Stimulated activated CD8-positive, alpha-beta memory T cell treated with anti-CD3 and anti-CD28 coated beads, Interleukin-4, amount 100 ng/mL, for 24 hours (primary cell): ENCODE measurements around the gene CCDC124.

ENCODE experiments used
- DNase-seq: peaks from one replicate; pipeline ENCODE4 v3.0.0-alpha.2; 2020; ENCODE audit warnings: low read depth

Gene CCDC124

GRCh38 chr19:17953869-17954268 lies 21.1 kb downstream of the CCDC124 start:
- no peak for DNase-seq

- no peak for DNase-seq
These were observed 21.6 kb downstream of the CCDC124 start for GRCh38 chr19:17954401-17954800.

DNA sequence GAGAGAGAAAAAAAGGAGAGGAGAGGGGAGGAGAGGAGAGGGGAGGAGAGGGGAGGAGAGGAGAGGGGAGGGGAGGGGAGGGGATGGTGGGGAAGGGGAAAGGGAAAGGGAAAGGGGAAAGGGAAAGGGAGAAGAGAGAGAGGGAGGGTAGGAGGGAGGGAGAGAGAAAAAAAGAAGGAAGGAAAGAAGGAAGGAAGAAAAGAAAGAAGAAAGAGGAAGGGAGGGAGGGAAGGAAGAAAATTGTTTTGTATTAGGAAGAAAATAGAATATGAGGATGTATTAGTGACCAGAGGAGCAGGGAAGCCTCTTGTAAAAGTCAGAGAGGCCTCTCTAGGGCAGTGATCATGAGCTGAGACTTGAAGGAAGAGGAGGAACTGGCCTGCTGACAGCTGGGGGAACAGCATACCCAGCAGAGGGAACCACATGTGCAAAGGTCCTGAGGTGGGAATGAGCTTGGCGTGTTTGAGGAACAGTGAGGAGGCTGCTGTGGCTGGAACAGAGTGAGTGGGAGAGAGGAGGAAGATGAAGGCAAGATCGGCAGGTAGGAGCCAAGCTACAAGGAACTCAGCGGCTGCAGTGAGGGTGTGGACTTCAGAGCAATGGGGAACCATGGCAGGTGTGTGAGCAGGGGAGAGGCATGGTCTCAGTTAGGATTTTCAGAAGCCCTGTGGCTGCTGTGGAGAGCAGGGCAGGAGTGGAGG lies 24.5 kb downstream of the CCDC124 start:
- DNase-seq: no peak

- DNase-seq: no peak
These were observed 25.1 kb downstream of the CCDC124 start for GRCh38 chr19:17957885-17958284.

DNA sequence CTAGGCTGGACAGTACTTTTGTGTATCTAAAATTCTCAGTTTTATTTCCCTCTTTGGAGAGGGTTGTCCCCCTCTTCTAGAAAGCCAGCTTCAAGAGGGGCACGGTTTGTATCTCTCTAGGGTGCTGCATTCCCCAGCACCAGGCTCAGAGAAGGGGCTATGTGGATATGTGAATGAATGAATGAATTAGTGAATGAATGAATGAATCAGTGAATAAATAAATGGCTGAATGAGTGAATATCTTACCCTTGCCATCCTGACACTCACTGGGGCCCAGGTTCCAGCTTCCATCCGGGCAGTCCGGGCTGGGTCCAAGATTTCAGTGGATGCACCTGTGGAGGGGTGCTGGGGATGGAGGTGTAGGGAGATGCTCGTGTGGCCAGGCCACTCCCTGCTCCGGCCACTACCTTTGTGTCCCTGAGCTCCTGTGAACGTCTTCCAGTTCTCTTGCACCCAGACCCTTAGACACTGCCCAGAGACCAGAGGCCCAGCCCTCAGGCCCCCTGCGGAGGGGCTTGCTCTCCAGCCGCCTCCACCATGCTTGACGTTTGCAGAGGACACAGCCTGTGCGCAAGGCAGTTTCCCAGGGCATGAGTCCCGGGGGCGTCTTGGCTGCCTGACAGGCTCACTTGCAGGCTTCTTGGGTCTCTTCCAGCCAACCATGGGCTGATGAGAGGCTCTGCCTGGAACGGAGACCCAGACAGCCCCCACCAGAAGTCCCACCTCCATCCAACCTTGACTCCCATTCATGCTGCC lies 31.3 kb downstream of the CCDC124 start:
- DNase-seq: no peak

- no peak for DNase-seq
These were observed 32.7 kb downstream of the CCDC124 start for GRCh38 chr19:17965370-17966128.

DNA sequence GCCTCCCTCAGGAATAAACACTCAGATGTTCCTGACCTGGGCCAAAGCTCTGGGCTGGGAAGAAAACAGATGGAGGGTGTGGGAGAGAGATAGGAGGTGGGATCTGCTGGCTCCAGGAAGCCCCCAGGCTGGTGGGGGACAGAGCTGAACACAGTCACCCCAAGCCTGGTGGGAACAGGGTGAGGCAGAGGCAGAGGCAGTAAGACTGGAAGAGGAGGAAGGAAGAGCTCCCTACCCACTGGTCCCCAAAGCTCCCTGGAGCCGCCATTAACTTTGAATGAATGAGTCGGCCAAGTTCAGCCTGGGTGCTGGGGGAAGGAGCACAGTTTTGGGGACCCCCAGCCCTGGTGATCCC lies 33.3 kb downstream of the CCDC124 start:
- no peak for DNase-seq

DNA sequence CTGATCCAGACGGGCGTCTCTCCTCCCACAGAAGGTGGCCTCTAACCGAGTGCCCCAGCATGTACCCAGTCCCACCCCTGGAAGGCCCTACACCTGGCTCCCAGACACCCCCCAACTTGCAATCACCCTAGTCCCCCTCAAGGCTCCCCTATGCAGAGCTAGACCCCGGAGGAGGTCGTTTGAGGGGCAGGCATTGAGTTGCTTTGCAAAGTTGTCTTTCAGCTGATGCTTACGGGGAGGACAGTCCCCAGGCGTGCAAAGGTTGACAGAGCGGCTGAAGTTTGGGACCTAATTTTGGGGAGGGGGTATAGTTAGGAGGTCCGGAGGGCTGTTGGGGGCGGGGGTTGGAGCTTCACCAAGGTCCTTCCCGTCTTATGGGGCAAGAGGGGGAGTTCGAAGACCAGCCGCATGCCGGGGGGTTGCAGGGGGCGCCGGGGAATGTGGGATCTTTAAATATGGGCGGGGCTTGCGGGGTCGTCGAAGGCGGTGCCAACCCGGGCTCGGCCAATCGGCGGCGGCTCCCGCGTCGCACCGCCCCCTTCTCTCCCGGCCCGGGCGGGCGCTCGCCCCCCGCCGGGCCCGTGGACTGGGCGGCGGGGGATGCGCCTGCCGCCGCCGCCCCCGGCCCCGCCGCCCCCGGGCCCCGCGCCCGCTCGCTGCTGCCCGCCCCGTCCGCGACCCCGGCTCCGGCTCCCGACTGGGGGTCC lies 33.9 kb downstream of the CCDC124 start, which contains the start of gene KCNN1:
Gene KCNN1, plus strand, starts transcription at position 558 of the 707 bp plus-strand sequence. CDS start 6,782 bp downstream, outside the sequence.
- no peak for DNase-seq

- DNase-seq: no peak
These were observed 34.6 kb downstream of the CCDC124 start for GRCh38 chr19:17967257-17968051.

- DNase-seq: no peak
These were observed 35.5 kb downstream of the CCDC124 start for GRCh38 chr19:17968362-17968761.

- no peak for DNase-seq
These were observed 36.4 kb downstream of the CCDC124 start for GRCh38 chr19:17969096-17969792.

- DNase-seq: no peak
These were observed 39.4 kb downstream of the CCDC124 start for GRCh38 chr19:17972230-17972629.

DNA sequence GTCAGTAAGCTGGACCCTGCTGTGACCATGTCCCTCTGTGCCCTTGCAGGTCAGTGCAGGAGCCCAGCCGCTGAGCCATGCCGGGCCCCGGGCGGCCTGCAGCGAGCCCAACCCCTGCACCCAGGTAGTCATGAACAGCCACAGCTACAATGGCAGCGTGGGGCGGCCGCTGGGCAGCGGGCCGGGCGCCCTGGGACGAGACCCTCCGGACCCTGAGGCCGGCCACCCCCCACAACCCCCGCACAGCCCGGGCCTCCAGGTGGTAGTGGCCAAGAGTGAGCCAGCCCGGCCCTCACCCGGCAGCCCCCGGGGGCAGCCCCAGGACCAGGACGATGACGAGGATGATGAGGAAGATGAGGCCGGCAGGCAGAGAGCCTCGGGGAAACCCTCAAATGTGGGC lies 40.9 kb downstream of the CCDC124 start:
- DNase-seq: no peak

DNA sequence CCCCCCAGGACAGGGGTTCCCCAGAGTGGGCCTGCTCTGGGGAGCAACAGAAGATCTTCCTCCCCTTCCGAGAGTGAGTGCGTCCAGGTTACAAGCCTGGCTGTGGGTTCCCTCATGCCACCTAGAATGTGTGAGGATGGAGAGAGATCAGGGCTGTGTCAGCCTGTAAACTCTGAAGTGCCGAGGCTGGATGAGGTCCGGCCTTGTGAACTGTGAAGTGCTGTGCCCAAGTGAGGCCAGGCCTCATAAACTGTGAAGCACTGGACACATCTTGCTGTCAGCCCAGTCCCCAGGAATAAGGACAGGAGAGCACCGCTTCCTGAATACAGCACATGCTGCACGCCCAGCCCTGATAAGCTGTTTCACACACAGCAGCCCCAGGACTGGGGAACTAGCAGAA lies 41.7 kb downstream of the CCDC124 start:
- DNase-seq: no peak

DNA sequence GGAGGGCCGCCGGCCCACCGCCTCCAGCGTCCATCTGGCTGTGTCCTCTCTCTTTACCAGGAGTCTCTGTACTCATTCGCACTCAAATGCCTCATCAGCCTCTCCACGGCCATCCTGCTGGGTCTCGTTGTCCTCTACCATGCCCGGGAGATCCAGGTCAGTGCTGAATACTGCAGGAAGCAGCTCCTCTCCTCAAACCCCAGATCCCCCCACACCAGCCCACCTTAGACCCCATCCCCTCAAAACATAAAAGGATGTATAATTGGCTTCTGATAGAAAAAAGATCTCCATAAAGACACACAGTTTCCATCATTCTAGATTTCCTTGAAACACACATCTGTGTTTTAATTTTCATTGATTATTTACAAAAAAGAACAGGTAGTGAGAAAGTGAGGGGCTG lies 42.2 kb downstream of the CCDC124 start:
- no peak for DNase-seq

- DNase-seq: no peak
These were observed 44.2 kb downstream of the CCDC124 start for GRCh38 chr19:17977021-17977420.

DNA sequence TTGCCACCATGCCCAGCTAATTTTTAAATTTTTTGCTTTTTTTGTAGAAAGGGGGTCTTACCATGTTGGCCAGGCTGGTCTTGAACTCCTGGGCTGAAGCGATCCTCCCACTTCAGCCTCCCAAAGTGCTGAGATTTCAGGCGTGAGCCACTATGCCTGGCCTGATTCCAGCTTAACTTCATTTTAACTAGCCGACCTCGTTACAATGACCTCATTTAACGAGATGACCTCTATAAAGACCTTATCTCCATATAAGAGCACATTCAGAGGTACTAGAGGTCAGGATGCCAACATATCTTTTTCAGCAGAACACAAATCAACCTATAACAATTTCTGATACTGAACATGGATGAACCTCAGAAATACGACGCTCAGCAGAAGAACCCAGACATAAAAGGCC lies 44.7 kb downstream of the CCDC124 start:
- no peak for DNase-seq

DNA sequence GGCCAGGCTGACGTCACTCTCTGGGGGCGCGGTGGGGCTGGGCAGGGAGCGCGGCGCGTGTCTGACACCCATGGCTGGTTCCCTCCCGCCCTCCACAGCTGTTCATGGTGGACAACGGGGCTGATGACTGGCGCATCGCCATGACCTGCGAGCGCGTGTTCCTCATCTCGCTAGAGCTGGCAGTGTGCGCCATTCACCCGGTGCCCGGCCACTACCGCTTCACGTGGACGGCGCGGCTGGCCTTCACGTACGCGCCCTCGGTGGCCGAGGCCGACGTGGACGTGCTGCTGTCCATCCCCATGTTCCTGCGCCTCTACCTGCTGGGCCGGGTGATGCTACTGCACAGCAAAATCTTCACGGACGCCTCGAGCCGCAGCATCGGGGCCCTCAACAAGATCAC lies 48.8 kb downstream of the CCDC124 start:
- DNase-seq: no peak

DNA sequence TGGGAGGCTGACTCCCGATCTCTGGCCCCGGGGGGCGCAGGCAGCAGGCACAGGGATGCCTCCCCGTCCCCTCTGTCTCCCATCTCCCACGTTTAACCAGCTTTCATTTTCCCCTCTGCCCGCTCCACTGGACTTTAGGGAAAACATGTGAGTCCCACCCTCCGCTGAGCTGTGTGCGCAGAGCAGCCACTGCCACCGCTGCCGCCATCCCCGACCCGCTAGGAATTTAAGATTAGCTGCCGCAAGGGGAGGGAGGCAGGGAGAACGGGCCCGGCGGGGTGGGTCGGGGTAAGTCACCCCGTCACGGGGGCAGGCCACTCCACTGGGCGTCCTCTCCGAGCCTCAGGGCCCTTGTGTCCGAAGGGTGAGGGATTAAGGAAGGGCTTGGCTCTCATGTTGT lies 49.6 kb downstream of the CCDC124 start:
- no peak for DNase-seq

GRCh38 chr19:17985037-17985818 lies 52.4 kb downstream of the CCDC124 start:
- no peak for DNase-seq
